GM23248 (cell line): Measurements from ENCODE around the gene RALA.

Experiments used
- EZH2 ChIP-seq: fragments of 200-600 bp; sonication (generic); IDR thresholded peaks from 2 replicates; pipeline ENCODE4 v1.6.1; 2018; ENCODE audit warnings: antibody characterized with exemption, mild to moderate bottlenecking; ENCODE audit not compliant: insufficient read depth, poor library complexity, severe bottlenecking
- EZH2phosphoT487 ChIP-seq: fragments of 200-600 bp; sonication (generic); IDR thresholded peaks from 2 replicates; pipeline ENCODE4 v1.6.1; 2018; ENCODE audit warnings: antibody characterized with exemption, moderate library complexity, mild to moderate bottlenecking, low read depth; ENCODE audit not compliant: insufficient read depth

DNA sequence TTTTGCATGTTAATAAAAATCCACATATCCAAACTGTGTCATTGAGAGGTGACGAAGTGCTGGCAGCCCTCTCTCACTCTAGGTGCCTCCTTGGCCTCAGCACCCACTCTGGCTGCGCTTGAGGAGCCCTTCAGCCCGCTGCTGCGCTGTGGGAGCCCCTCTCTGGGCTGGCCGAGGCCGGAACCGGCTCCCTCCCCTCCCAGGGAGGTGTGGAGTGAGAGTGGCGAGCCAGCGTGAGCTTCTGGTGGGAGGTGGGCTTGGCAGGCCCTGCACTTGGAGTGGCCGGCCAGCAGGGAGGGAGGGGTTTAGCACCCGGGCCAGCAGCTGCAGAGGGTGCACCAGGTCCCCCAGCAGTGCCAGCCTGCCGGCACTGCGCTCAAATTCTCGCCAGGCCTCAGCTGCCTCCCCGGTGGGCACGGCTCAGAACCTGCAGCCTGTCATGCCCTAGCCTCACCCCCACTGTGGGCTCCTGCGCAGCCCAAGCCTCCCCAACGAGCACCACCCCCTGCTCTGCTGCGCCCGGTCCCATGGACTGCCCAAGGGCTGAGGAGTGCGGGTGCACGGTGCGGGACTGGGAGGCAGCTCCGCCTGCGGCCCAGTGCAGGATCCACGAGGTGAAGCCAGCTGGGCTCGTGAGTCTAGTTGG, 46.0 kb upstream of the RALA start:
- TF ChIP-seq EZH2, result no peak
- TF ChIP-seq EZH2phosphoT487, result no peak
